AG08395 (cell line): ENCODE data around the gene EIF2AK2.
A peak's percentile ranks its signal among the peaks of the same experiment; 100 is the strongest.

Source experiments
- DNase-seq: peaks from one replicate; pipeline ENCODE4 v3.0.0; 2012; ENCODE audit warnings: mixed read lengths, low spot score

EIF2AK2 gene

DNA sequence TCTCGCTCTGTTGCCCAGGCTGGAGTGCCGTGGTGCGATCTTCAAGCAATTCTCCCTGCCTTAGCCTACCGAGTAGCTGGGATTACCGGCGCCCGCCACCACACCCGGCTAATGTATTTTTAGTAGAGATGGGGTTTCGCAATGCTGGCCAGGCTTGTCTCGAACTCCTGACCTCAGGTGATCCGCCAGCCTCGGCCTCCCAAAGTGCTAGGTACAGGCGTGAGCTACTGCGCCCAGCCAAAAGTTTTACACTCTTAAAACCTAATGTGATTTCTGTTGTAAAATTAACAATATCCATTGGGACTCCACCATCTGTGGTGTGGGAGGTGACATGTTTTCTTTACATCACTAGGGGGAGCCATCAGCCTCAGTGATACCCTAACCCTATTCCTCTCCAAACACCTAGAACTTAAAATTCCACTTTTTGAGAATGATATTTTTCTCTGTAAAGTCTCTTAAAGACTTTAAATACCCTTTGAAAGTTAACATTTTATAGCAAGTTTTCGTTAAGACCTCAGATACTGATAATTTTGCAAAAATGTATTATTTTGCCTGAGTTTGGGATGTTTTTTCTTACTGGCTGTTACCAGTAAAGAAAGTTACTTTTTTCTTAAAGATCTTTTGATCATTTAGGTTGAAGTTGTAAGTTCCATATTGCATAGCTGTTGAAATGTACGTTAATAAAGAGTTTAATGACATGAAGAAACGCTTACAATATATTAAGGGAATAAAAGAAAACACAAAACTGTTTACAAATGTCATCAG lies 11.6 kb upstream of the EIF2AK2 start:
- DNase-seq: peak; percentile 71

DNA sequence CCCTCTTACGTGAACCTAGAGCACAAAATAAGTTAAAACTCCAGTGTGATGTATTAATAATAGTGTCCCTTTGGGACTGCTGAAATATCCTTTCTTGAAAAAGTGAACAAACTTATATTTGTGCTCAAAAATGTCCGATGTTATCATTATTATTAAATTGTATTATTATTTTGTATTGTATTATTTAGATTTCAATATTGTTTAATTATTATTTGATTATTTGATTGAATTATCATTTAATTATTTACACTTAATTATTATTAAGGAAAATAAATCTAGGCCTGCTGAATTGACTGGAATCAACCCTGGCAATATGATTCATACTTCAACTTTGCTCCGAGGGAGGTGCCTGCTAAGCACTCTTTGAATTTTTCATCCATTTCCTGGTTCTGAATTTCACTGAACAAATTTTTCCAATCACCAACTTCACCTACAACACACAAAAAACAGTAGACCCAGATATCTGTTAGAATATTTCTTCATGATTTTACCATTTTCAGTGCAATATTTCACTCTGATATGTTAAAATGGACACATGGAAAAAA lies 10.9 kb upstream of the EIF2AK2 start:
- DNase-seq: no peak

DNA sequence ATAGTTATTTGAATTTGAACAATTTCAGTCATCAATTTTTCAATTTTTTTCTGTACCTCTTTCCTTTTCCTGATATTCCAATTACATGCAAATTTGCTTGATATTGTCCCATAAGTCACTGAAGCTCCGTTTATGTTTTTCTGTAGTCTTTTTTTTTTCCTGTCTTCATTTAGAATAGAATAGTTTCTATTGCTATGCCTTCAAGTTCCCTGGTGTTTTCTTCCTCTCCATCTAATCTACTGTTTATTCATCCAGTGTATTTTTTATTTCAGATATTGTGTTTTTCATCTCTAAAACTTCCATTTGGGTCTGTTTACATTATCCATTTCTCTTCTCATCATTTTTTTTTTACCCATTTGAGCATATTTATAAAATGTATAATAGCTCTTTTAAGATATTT lies 8.0 kb upstream of the EIF2AK2 start:
- DNase-seq: no peak

- peak; percentile 61 for DNase-seq
Observed at GRCh38 chr2:37156071-37156856, 516 bp downstream of the EIF2AK2 start.

- no peak for DNase-seq
Observed at GRCh38 chr2:37154785-37155184, 2.0 kb downstream of the EIF2AK2 start.

GRCh38 chr2:37153224-37153623 lies 3.6 kb downstream of the EIF2AK2 start:
- DNase-seq: no peak

DNA sequence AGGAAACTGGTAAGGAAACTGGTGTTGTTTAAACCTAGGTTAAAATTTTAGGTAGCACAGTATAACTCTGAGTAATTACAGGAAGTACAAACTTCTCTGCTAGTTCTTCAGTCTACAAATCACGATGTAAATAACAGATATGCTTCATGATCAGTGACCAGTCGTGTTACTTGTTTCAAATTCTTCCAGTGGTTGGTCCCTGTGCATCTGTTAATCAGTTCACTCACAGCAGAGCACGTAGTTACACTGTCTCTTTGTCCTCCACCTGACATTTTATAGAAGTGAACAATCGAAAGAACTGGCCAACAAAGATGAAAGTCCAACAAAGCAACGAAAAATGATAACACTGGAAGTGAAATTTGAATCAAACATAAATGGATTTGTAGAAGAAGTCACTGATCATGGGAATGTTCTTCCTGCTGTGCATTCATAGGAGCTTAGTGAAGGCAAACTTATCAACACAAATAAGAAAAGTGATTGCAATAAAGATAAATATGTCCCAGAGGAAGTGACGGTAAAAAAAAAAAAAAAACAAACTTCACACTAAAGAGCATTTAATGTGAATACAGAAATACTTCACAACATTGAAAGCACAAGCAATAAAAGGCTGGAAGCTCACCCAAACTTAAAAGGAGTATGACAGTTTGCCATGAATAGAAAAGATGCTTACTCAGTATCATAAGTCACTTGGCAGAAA lies 7.0 kb downstream of the EIF2AK2 start:
- no peak for DNase-seq

DNA sequence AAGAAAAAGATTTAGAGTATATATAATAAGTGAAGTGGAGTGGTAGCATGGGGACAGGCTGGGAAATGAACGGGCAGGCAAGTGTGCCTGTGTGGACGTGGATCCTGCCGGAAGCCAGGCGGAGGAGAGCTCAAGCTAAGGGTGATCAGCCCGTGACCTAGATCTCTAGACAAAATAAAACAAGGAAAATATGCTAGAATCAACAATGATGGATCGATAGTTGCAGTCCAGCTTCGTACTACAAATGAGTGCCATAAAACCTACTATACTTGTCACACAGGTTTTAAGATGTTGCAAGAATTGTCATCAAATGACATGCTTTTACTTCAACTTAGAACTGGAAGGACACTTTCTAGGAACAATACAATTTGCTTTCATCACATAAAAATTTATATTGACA lies 8.5 kb downstream of the EIF2AK2 start:
- no peak for DNase-seq

DNA sequence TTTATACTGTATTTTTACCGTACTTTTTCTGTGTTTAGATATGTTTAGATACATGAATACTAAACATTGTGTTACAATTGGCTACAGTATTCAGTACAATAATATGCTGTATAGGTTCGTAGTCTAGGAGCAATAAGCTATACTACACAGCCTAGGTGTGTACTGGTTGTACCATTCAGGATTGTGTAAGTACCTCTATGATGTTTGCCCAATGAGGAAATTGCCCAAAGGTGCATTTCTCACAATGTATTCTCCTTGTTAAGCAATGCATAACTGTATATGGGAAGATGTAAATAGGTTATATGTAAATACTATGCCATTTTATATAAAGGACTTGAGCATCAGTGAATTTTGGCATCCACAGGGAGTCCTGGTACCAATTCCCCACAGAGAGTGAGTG lies 10.7 kb downstream of the EIF2AK2 start:
- DNase-seq: no peak

- no peak for DNase-seq
Observed at GRCh38 chr2:37143974-37144373, 12.8 kb downstream of the EIF2AK2 start.

DNA sequence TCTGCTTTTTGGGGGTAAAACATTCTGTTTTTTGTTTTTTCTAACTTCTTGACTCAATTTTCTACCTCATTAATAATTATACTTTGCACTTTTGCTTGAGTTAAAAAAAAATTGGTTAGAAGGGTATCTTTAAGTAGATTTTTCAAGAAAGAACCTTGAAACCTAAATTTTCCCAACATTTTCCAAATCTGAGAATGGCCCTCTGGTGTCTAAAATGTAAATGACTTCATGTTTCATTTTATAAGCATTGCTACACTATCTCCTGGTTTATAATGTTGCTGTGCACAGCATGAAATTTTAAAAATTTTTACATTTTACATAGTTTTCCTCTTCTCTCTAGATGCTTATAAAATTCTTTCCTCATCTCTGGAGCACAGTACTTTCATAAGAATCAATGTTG lies 14.2 kb downstream of the EIF2AK2 start:
- DNase-seq: no peak

- DNase-seq: no peak
Observed at GRCh38 chr2:37132914-37133313, 23.9 kb downstream of the EIF2AK2 start.

GRCh38 chr2:37125416-37125815 lies 31.4 kb downstream of the EIF2AK2 start:
- no peak for DNase-seq

- DNase-seq: no peak
Observed at GRCh38 chr2:37119157-37119556, 37.6 kb downstream of the EIF2AK2 start.

DNA sequence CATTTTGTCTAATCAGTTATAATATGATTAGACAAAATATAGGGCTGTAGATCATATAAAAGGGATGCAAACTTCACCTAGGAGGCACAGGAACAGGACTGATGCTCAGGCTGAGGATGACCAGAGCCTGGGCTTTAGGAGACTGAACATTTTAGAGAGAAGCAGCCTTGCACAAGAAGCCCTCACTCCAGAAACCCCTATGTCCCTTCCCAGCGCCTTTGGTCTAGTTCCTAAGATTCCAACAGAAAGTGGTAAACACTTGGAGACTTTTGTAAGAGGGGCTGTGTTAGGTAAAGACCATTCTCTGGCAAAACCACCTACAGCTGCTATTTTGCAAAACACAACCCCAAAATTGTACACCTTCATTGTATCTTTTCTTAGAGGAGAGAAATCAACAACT lies 39.2 kb downstream of the EIF2AK2 start:
- no peak for DNase-seq

- DNase-seq: no peak
Observed at GRCh38 chr2:37111958-37112357, 44.8 kb downstream of the EIF2AK2 start.

GRCh38 chr2:37110306-37111212 lies 46.2 kb downstream of the EIF2AK2 start:
- no peak for DNase-seq

- no peak for DNase-seq
Observed at GRCh38 chr2:37109523-37109922, 47.3 kb downstream of the EIF2AK2 start.

DNA sequence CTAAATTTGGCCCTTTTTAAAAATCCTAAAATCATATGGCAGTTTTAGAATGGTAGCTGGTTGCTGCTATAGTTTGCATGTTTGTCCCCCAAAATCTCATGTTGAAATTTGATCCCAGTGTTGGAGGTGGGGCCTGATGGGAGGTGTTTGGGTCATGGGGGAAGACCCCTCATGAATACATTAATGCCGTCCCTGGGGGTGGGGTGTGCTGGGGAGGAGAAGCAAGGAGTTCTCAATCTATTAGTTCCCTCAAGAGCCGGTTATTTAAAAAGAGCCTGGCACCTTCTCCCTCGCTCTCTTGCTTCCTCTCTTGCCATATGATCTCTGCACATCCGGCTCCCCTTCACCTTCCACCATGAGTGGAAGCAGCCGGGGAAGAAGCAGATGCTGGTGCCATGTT lies 51.6 kb downstream of the EIF2AK2 start:
- DNase-seq: no peak

DNA sequence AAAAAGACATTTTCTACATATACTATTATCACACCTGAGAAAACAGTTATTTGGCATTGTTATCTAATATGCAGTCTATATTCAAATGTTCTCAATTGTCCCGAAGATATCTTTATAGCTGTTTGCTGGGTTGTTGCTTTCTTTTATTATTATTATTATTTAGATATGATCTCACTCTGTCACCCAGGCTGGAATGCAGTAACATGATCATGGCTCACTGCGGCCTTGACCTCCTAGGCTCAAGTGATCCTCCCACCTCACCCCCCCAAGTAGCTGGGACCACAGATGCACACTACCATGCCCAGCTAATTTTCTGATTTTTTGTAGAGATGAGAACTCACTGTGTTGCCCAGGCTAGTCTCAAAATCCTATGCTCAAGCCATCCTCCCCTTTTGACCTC lies 52.6 kb downstream of the EIF2AK2 start:
- no peak for DNase-seq

- DNase-seq: no peak
Observed at GRCh38 chr2:37102588-37102987, 54.2 kb downstream of the EIF2AK2 start.

- DNase-seq: no peak
Observed at GRCh38 chr2:37100054-37100453, 56.7 kb downstream of the EIF2AK2 start.
